Glutamatergic neuron (in vitro differentiated cells): ENCODE data around the gene HMCN1. TPM values are rescaled to one million over a fixed set of nuclear protein-coding genes. Genes with fewer than 3 reads are reported as not detected.

Experiments used
- DNase-seq: peaks from one replicate; pipeline ENCODE4 v3.0.0; 2022
- H3K27ac Mint-ChIP-seq: one replicate; pipeline ENCODE4 v1.8.0; 2020; ENCODE audit warnings: mild to moderate bottlenecking, mixed read lengths, inconsistent platforms; ENCODE audit not compliant: unreplicated experiment
- H3K27me3 Mint-ChIP-seq: one replicate; pipeline ENCODE4 v1.8.0; 2020; ENCODE audit warnings: mild to moderate bottlenecking, moderate library complexity, mixed read lengths, inconsistent platforms; ENCODE audit not compliant: unreplicated experiment
- H3K36me3 Mint-ChIP-seq: one replicate; pipeline ENCODE4 v1.8.0; 2020; ENCODE audit warnings: mild to moderate bottlenecking, mixed read lengths, inconsistent platforms; ENCODE audit not compliant: unreplicated experiment
- H3K4me1 Mint-ChIP-seq: one replicate; pipeline ENCODE4 v1.8.0; 2020; ENCODE audit warnings: mild to moderate bottlenecking, low read depth, mixed read lengths, inconsistent platforms; ENCODE audit not compliant: unreplicated experiment
- H3K4me3 Mint-ChIP-seq: one replicate; pipeline ENCODE4 v1.8.0; 2020; ENCODE audit warnings: mild to moderate bottlenecking, mixed read lengths, inconsistent platforms; ENCODE audit not compliant: unreplicated experiment
- H3K9me3 Mint-ChIP-seq: one replicate; pipeline ENCODE4 v1.8.0; 2020; ENCODE audit warnings: mild to moderate bottlenecking, moderate library complexity, mixed read lengths, inconsistent platforms; ENCODE audit not compliant: unreplicated experiment
- CTCF ChIP-seq: fragments of 200-600 bp; sonication (generic); IDR thresholded peaks from one replicate; pipeline ENCODE4 v1.5.0; 2021; ENCODE audit not compliant: partially characterized antibody, unreplicated experiment
- total RNA-seq: library from RNA; stranded (reverse); fragmentation: NEBNext Ultra II Directional; extraction: Animal tissue kit (Norgen Biotek cat#: 25700); gene quantifications from one replicate; pipeline ENCODE4 v1.2.1, GENCODE V29; 2021; ENCODE audit not compliant: unreplicated experiment

Gene HMCN1
- total RNA-seq, 1 donor from 2014 or later = 0.93 TPM

- Mint-ChIP-seq H3K27ac (no peak overlapping the region), H3K4me3 (no peak overlapping the region), H3K4me1 (peaks cover 14% of the 10 kb centered on the region), H3K27me3 (peaks cover 6% of the 10 kb centered on the region), H3K36me3 (no peaks in the 10 kb centered on the region), H3K9me3 (peaks cover 6% of the 10 kb centered on the region)
- TF ChIP-seq CTCF = no peak
- no peak for DNase-seq
Observed at GRCh38 chr1:186215636-186216035, 481.4 kb downstream of the HMCN1 start.

- TF ChIP-seq CTCF = no peak
- Mint-ChIP-seq H3K9me3 (peaks cover 5% of the 10 kb centered on the region), H3K27me3 (peaks cover 5% of the 10 kb centered on the region), H3K27ac (no peak overlapping the region), H3K4me1 (peaks cover 10% of the 10 kb centered on the region), H3K36me3 (no peaks in the 10 kb centered on the region), H3K4me3 (no peak overlapping the region)
- DNase-seq = no peak
Observed at GRCh38 chr1:186218654-186219352, 484.6 kb downstream of the HMCN1 start.

GRCh38 chr1:186220067-186220466, 485.9 kb downstream of the HMCN1 start:
- Mint-ChIP-seq H3K27me3 (no peaks in the 10 kb centered on the region), H3K4me3 (no peak overlapping the region), H3K9me3 (no peaks in the 10 kb centered on the region), H3K36me3 (no peaks in the 10 kb centered on the region), H3K4me1 (no peaks in the 10 kb centered on the region), H3K27ac (no peak overlapping the region)
- no peak for DNase-seq
- no peak for TF ChIP-seq CTCF

- no peaks in the 10 kb centered on the region for H3K9me3 Mint-ChIP-seq
- H3K4me3 Mint-ChIP-seq = no peak overlapping the region
- no peak for DNase-seq
- H3K27me3 Mint-ChIP-seq = no peaks in the 10 kb centered on the region
- no peak overlapping the region for H3K27ac Mint-ChIP-seq
- TF ChIP-seq CTCF = no peak
- H3K36me3 Mint-ChIP-seq = no peaks in the 10 kb centered on the region
- no peaks in the 10 kb centered on the region for H3K4me1 Mint-ChIP-seq
Observed at GRCh38 chr1:186220911-186221310, 486.7 kb downstream of the HMCN1 start.

GRCh38 chr1:186225096-186225495, 490.9 kb downstream of the HMCN1 start:
- H3K27me3 Mint-ChIP-seq = no peaks in the 10 kb centered on the region
- H3K36me3 Mint-ChIP-seq = no peaks in the 10 kb centered on the region
- H3K4me3 Mint-ChIP-seq = no peak overlapping the region
- H3K4me1 Mint-ChIP-seq = no peaks in the 10 kb centered on the region
- no peak for DNase-seq
- no peak for TF ChIP-seq CTCF
- no peak overlapping the region for H3K27ac Mint-ChIP-seq
- H3K9me3 Mint-ChIP-seq = no peaks in the 10 kb centered on the region
